HepG2 (cell line): ENCODE measurements around the gene PIRT. TPM values are rescaled to one million over a fixed set of nuclear protein-coding genes. Genes with fewer than 3 reads are reported as not detected.
"Not testable (repeated sequence)": the region's sequence is repeated elsewhere in the genome, so short reads cannot be mapped to it uniquely, and the experiment has no call there.

Source experiments
- ATAC-seq: fragments of 200-7000 bp; cut with Tn5 transposase; 3 replicates; pipeline ENCODE4 v1.9.1; 2020; ENCODE audit warnings: mild to moderate bottlenecking, moderate library complexity
- BruUV-seq: library from RNA; stranded (reverse); fragments of 400-500 nt; replicated peaks from 2 replicates; lab custom pipeline; 2021; lab: Mats Ljungman, UMichigan
- CTCF ChIA-PET: fragments of 300-600 bp; formaldehyde crosslinking; extraction: SDS; loops from one replicate; lab custom pipeline; 2021; ENCODE audit warnings: low total read pairs, inconsistent platforms, low intra/inter-chr PET ratio; lab: Yijun Ruan, JAX
- POLR2A ChIA-PET: fragments of 350-600 bp; sonication (Branson Sonifier 250); formaldehyde crosslinking; loops from one replicate; lab custom pipeline; 2020; ENCODE audit warnings: antibody characterized with exemption, inconsistent platforms; lab: Yijun Ruan, JAX
- DNase-seq: peaks from one replicate; pipeline ENCODE4 v3.0.0-alpha.2; 2015; ENCODE audit warnings: low spot score
- FAIRE-seq: peaks from 3 replicates; lab custom pipeline; 2011; peaks lifted over from hg19 to GRCh38; lab: Jason Lieb, UNC
- H2AFZ ChIP-seq: one replicate; pipeline ENCODE4 v1.6.1; 2011; ENCODE audit warnings: low read length, inconsistent platforms
- H3K27ac ChIP-seq: fragments of 300-600 bp; 3 replicates; pipeline ENCODE4 v1.8.0; 2011; ENCODE audit warnings: mixed run types, mild to moderate bottlenecking, mixed read lengths, low read length, inconsistent platforms; ENCODE audit not compliant: insufficient read depth; ENCODE audit errors: extremely low read length
- H3K27me3 ChIP-seq, 2 experiments: fragments of 200-600 bp in 1 of 2; 2 replicates in 1 of 2; 3 replicates in 1 of 2; pipeline versions ENCODE4 v1.6.0 to v1.8.0; 2011; ENCODE audit warnings: low read length in 2 of 2, mild to moderate bottlenecking in 2 of 2, moderate library complexity in 2 of 2, inconsistent platforms in 1 of 2; ENCODE audit not compliant: insufficient read depth in 2 of 2, control insufficient read depth in 1 of 2
- H3K36me3 ChIP-seq, 2 experiments: fragments of 200-600 bp in 1 of 2; replicated peaks in 1 of 2; 2 replicates in 1 of 2; 3 replicates in 1 of 2; pipeline versions ENCODE4 v1.5.1 to v1.8.0; 2011; ENCODE audit warnings: low read length in 2 of 2, inconsistent platforms in 1 of 2; ENCODE audit not compliant: insufficient read depth in 2 of 2, control insufficient read depth in 1 of 2
- H3K4me1 ChIP-seq: 2 replicates; pipeline ENCODE4 v1.5.1; 2012; ENCODE audit warnings: low read length, inconsistent platforms; ENCODE audit not compliant: insufficient read depth
- H3K4me2 ChIP-seq: 2 replicates; pipeline ENCODE4 v1.6.0; 2011; ENCODE audit warnings: low read depth, low read length, inconsistent platforms
- H3K4me3 ChIP-seq, 3 experiments: fragments of 200-600 bp in 1 of 3; sonication (generic), shearing (Covaris generic) in 1 of 3; replicated peaks in 1 of 3; 2 replicates each; pipeline ENCODE4 v1.5.1; 2011 to 2016; ENCODE audit warnings: low read length in 3 of 3, inconsistent platforms in 2 of 3, low read depth in 2 of 3, mild to moderate bottlenecking in 2 of 3, control low read depth in 1 of 3, mixed read lengths in 1 of 3; ENCODE audit not compliant: insufficient read depth in 1 of 3
- H3K79me2 ChIP-seq: one replicate; pipeline ENCODE4 v1.6.1; 2011; ENCODE audit warnings: low read length, inconsistent platforms; ENCODE audit not compliant: insufficient read depth
- H3K9ac ChIP-seq: 2 replicates; pipeline ENCODE4 v1.6.0; 2011; ENCODE audit warnings: mild to moderate bottlenecking, low read depth, low read length, inconsistent platforms; ENCODE audit not compliant: insufficient read depth
- H3K9me3 ChIP-seq: 2 replicates; pipeline ENCODE4 v1.5.1; 2012; ENCODE audit warnings: mild to moderate bottlenecking, low read length
- H4K20me1 ChIP-seq: 2 replicates; pipeline ENCODE4 v1.6.0; 2011; ENCODE audit warnings: inconsistent platforms, mild to moderate bottlenecking, low read length, moderate library complexity; ENCODE audit not compliant: insufficient read depth
- CENPT ChIP-seq: sonication (generic); formaldehyde crosslinking; IDR thresholded peaks from 2 replicates; pipeline ENCODE4 v1.8.0; 2022; ENCODE audit warnings: low read depth, mild to moderate bottlenecking, moderate library complexity, missing genetic modification reagents
- CREB3 ChIP-seq: sonication (generic); formaldehyde crosslinking; IDR thresholded peaks from 2 replicates; pipeline ENCODE4 v1.5.0; 2020; ENCODE audit warnings: missing genetic modification reagents
- YY1 ChIP-seq: IDR thresholded peaks from 2 replicates; pipeline ENCODE4 v1.6.1; 2011; ENCODE audit warnings: low read length, low read depth, moderate library complexity, mild to moderate bottlenecking; ENCODE audit not compliant: insufficient read depth, insufficient replicate concordance
- ZBTB33 ChIP-seq: sonication (generic); formaldehyde crosslinking; IDR thresholded peaks from 2 replicates; pipeline ENCODE4 v1.4.0; 2020; ENCODE audit warnings: missing genetic modification reagents
- ZKSCAN5 ChIP-seq: sonication (generic); formaldehyde crosslinking; IDR thresholded peaks from 2 replicates; pipeline ENCODE4 v1.5.1; 2020; ENCODE audit warnings: mild to moderate bottlenecking, missing genetic modification reagents
- ZNF619 ChIP-seq: sonication (generic); formaldehyde crosslinking; IDR thresholded peaks from 2 replicates; pipeline ENCODE4 v1.4.0; 2020; ENCODE audit warnings: mild to moderate bottlenecking, missing genetic modification reagents
- WGBS: methylation state at CpG from one replicate; pipeline ENCODE4 v1.1.6; 2017; ENCODE audit warnings: low lambda C conversion rate; 5-methylcytosine and 5-hydroxymethylcytosine counted together
- in situ Hi-C: cut with HindIII; loops from 2 replicates; pipeline ENCODE4 v1.10.0; 2017; ENCODE audit warnings: low pct_unique_long_range_greater_than_20kb; ENCODE audit not compliant: extremely low pct_ligation_motif_present
- intact Hi-C: fragments of 100-400 bp; cut with micrococcal nuclease; formaldehyde crosslinking; loops from one replicate; pipeline ENCODE4 v1.10.0; 2022; ENCODE audit not compliant: unreplicated experiment
- polyA plus RNA-seq, 8 experiments: library from polyadenylated mRNA; depleted of rRNA in 3 of 8; stranded (reverse) in 7 of 8; unstranded in 1 of 8; fragments of >200 nt; fragmentation: Illumina TruSeq in 4 of 8; extraction: Trizol in 4 of 8; gene quantifications; 2 replicates each; pipeline versions ENCODE4 v1.2.1 to v1.2.3, GENCODE V29; 2011 to 2016; ENCODE audit warnings: low read depth in 4 of 8, missing spikeins in 1 of 8, mixed read lengths in 1 of 8; ENCODE audit not compliant: insufficient read depth in 1 of 8
- total RNA-seq, 5 experiments: library from RNA; depleted of rRNA; stranded (reverse); fragments of >200 nt; fragmentation: Illumina TruSeq; extraction: Trizol; gene quantifications; 2 replicates each; pipeline ENCODE4 v1.2.3, GENCODE V29; 2016; ENCODE audit warnings: low read depth in 1 of 5

PIRT gene
- total and polyA plus RNA-seq, 2 of the 13 experiments (the other 11 are each of a cell fraction or from before 2014, with no cell fraction given), result not detected

- TF ChIP-seq ZBTB33 (CRISPR knock-in tag) (no peak), CREB3 (CRISPR knock-in tag) (no peak), CENPT (CRISPR knock-in tag) (no peak), ZNF619 (CRISPR knock-in tag) (no peak), YY1 (no peak)
- TF ChIP-seq, all 625 proteins: peak for 0
Measured at GRCh38 chr17:10857976-10858375, 20.1 kb upstream of the PIRT start (continued).

GRCh38 chr17:10846636-10847035 is 8.7 kb upstream of the PIRT start:
- H2AFZ ChIP-seq, H3K9ac ChIP-seq, H3K36me3 ChIP-seq, H3K9me3 ChIP-seq, H3K79me2 ChIP-seq, DNase-seq, POLR2A ChIA-PET, FAIRE-seq, H4K20me1 ChIP-seq, ATAC-seq, BruUV-seq, H3K27ac ChIP-seq, H3K4me2 ChIP-seq, H3K4me3 ChIP-seq: not testable (repeated sequence)
- 68% methylated on average over 6 of the region's 6 CpGs for WGBS
- intact Hi-C loops (loop anchor here (5.0 kb wide), 1 partner anchor 89 kb away; no protein-coding TSS in a partner anchor), in situ Hi-C loops (loop anchor here (5.0 kb wide), 2 partner anchors 109 to 199 kb away; no protein-coding TSS in a partner anchor)
- CTCF ChIA-PET, result interaction anchor here (3.3 kb wide), 1 partner anchor 109 kb away, joined by 43 read pairs; no protein-coding TSS in a partner anchor
- TF ChIP-seq ZKSCAN5 (CRISPR knock-in tag), result peak; percentile 53; the same call in 1 of the 2 replicates
- Histone ChIP-seq H3K4me1 (peaks cover 10% of the 10 kb centered on the region), H3K27me3 (peaks cover 5 to 15% of the 10 kb centered on the region in 2 experiments; a peak in 2 of 5 replicates)
